ENCODE data around the gene HOGA1. TPM values are rescaled to one million over a fixed set of nuclear protein-coding genes. Genes with fewer than 3 reads are reported as not detected.

HOGA1 gene
- total RNA-seq, 1 donor, result 1.4 TPM

DNA sequence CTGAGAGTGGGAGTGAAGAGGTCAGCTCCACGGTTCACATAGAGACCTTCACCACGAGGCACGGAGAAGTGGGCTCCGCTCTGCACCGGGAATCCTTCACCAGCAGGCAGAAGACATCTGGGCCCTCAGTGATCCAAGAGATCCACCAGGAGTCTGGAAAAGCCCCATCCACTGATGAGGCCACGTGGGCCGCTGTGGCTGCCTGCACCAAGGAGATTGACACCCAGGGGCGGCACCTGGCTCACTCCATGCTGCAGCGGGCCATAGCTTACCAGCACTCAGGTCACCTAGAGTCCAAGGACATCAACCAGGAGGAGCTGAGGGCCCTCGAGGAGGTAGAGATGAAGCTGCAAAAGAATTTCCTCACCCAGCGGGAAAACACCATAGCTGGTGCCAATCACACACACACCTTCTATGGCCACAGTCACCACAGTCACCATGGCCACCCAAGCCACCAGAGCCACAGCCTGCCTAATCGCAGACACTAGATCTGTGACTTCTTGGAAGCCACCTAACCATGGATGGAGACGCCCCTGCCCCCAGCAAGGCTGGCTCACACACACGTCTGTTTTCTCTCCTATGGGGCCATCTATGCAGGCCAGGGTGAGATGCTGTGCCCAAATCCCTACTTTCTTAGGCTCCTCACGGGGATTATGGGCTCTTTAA lies 6.0 kb downstream of the HOGA1 start:
- Histone ChIP-seq H2AFZ (ENCODE audit: low read length) (no peak overlapping the region), H3K4me3 (ENCODE audit: insufficient read depth, low read length) (no peak overlapping the region), H3K27me3 (ENCODE audit: insufficient read depth, low read length) (no peaks in the 10 kb centered on the region), H3K4me2 (ENCODE audit: insufficient read depth, low read length) (no peak overlapping the region), H4K20me1 (ENCODE audit: insufficient read depth, low read length) (no peaks in the 10 kb centered on the region), H3K9me3 (ENCODE audit: low read depth, low read length) (no peaks in the 10 kb centered on the region), H3K4me1 (ENCODE audit: insufficient read depth, low read length) (peaks cover 6% of the 10 kb centered on the region), H3K27ac (ENCODE audit: low read depth, low read length) (no peak overlapping the region), H3K36me3 (ENCODE audit: insufficient read depth, low read length) (no peaks in the 10 kb centered on the region), H3K79me2 (ENCODE audit: insufficient read depth, low read length) (no peaks in the 10 kb centered on the region)
- DNase-seq (ENCODE audit: insufficient read length, low spot score, missing footprints), result no peak
- TF ChIP-seq CTCF (IDR thresholded peaks at IDR 0.05; ENCODE audit: extremely low read depth, low read depth, low read length), result no peak

DNA sequence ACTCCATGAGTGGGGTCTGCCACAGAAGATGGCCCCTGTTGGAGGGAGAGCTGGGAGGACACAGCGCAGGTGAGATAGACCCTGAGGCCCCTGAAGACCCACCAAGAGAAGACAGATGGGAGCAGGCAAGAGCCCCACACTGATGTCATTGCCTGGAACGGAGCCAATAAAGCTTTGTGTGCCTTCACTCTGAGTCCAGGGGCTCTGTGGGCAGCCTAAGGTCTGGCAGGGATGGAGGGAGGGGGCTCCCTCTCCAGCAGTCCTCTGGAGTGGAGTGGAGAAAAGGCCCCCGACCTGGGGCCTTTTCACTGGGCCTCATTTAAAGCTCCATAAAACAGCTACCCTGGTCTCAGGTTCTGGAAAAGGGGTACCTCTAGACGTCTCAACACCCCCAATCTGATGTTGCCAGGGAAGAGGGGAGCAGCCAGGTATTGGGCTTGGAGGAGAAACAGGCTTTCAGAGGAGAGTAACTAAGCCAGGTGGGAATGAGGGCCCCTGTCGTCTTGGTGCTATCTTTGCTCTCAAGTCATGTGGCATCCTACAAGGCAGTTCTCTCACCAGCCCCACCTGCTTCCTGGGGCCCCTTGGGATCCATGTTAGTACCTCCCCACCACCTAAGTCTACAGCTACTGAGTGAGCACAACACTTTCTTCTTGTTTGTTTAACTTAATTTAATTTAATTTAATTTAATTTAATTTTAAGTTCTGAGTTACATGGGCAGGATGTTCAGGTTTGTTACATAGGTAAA lies 6.7 kb downstream of the HOGA1 start:
- Histone ChIP-seq H3K9me3 (ENCODE audit: low read depth, low read length) (no peaks in the 10 kb centered on the region), H3K4me1 (ENCODE audit: insufficient read depth, low read length) (peaks cover 11% of the 10 kb centered on the region), H3K27me3 (ENCODE audit: insufficient read depth, low read length) (no peaks in the 10 kb centered on the region), H3K4me2 (ENCODE audit: insufficient read depth, low read length) (no peak overlapping the region), H3K4me3 (ENCODE audit: insufficient read depth, low read length) (no peak overlapping the region), H3K36me3 (ENCODE audit: insufficient read depth, low read length) (no peaks in the 10 kb centered on the region), H3K27ac (ENCODE audit: low read depth, low read length) (no peak overlapping the region), H4K20me1 (ENCODE audit: insufficient read depth, low read length) (no peaks in the 10 kb centered on the region), H3K79me2 (ENCODE audit: insufficient read depth, low read length) (no peaks in the 10 kb centered on the region), H2AFZ (ENCODE audit: low read length) (no peak overlapping the region)
- no peak for DNase-seq (ENCODE audit: insufficient read length, low spot score, missing footprints)
- TF ChIP-seq CTCF (IDR thresholded peaks at IDR 0.05; ENCODE audit: extremely low read depth, low read depth, low read length), result no peak

- no peak for DNase-seq (ENCODE audit: insufficient read length, low spot score, missing footprints)
- H2AFZ ChIP-seq (ENCODE audit: low read length), result no peak overlapping the region
- H3K4me3 ChIP-seq (ENCODE audit: insufficient read depth, low read length), result no peak overlapping the region
- no peaks in the 10 kb centered on the region for H3K27me3 ChIP-seq (ENCODE audit: insufficient read depth, low read length)
- no peaks in the 10 kb centered on the region for H3K79me2 ChIP-seq (ENCODE audit: insufficient read depth, low read length)
- H3K4me1 ChIP-seq (ENCODE audit: insufficient read depth, low read length), result peaks cover 30% of the 10 kb centered on the region
- TF ChIP-seq CTCF (IDR thresholded peaks at IDR 0.05; ENCODE audit: extremely low read depth, low read depth, low read length), result no peak
- peaks cover 3% of the 10 kb centered on the region for H4K20me1 ChIP-seq (ENCODE audit: insufficient read depth, low read length)
- no peak overlapping the region for H3K4me2 ChIP-seq (ENCODE audit: insufficient read depth, low read length)
- no peak overlapping the region for H3K27ac ChIP-seq (ENCODE audit: low read depth, low read length)
- H3K36me3 ChIP-seq (ENCODE audit: insufficient read depth, low read length), result no peaks in the 10 kb centered on the region
- H3K9me3 ChIP-seq (ENCODE audit: low read depth, low read length), result no peaks in the 10 kb centered on the region
These were observed 9.2 kb downstream of the HOGA1 start for GRCh38 chr10:97593421-97593820.

Measured in osteoblast (primary cell).